HG03066 (cell line): Measurements from ENCODE around the gene CCNF.
"Not testable (repeated sequence)": the region's sequence is repeated elsewhere in the genome, so short reads cannot be mapped to it uniquely, and the experiment has no call there.

ENCODE experiments used
- ATAC-seq: cut with Tn5 transposase; IDR thresholded peaks from one replicate; pipeline ENCODE4 v1.9.1; 2021; ENCODE audit warnings: low read depth; ENCODE audit not compliant: unreplicated experiment

Gene CCNF

GRCh38 chr16:2470234-2470601 is 41.0 kb downstream of the CCNF start:
- ATAC-seq, result no peak

- no peak for ATAC-seq
Observed at GRCh38 chr16:2470603-2471015, 41.4 kb downstream of the CCNF start.

GRCh38 chr16:2471016-2471652 is 41.9 kb downstream of the CCNF start, which contains the start of gene NTN3:
NTN3 (plus strand) TSS chr16:2471297; CDS start chr16:2471702, 405 bp downstream.
- no peak for ATAC-seq

- ATAC-seq, result no peak
Observed at GRCh38 chr16:2471653-2472487, 42.6 kb downstream of the CCNF start.

- ATAC-seq, result no peak
Observed at GRCh38 chr16:2472488-2472864, 43.2 kb downstream of the CCNF start.

GRCh38 chr16:2472885-2473445 is 43.7 kb downstream of the CCNF start:
- ATAC-seq, result no peak

- no peak for ATAC-seq
Observed at GRCh38 chr16:2473446-2473926, 44.2 kb downstream of the CCNF start.

GRCh38 chr16:2473999-2474876 is 45.0 kb downstream of the CCNF start:
- ATAC-seq, result no peak

GRCh38 chr16:2474877-2475412 is 45.7 kb downstream of the CCNF start, which contains the start of gene TBC1D24:
TBC1D24 (plus strand) TSS chr16:2475127; CDS start chr16:2496149, 21,022 bp downstream.
- ATAC-seq, result no peak

- ATAC-seq, result no peak
Observed at GRCh38 chr16:2475413-2476344, 46.4 kb downstream of the CCNF start.

- no peak for ATAC-seq
Observed at GRCh38 chr16:2476345-2476720, 47.1 kb downstream of the CCNF start.

- ATAC-seq, result no peak
Observed at GRCh38 chr16:2476741-2477140, 47.5 kb downstream of the CCNF start.

- no peak for ATAC-seq
Observed at GRCh38 chr16:2477327-2477726, 48.1 kb downstream of the CCNF start.

GRCh38 chr16:2478279-2478678 is 49.0 kb downstream of the CCNF start:
- ATAC-seq, result no peak

- ATAC-seq, result not testable (repeated sequence)
Observed at GRCh38 chr16:2479996-2480395, 50.7 kb downstream of the CCNF start.

GRCh38 chr16:2480948-2481347 is 51.7 kb downstream of the CCNF start:
- no peak for ATAC-seq

GRCh38 chr16:2481676-2482075 is 52.4 kb downstream of the CCNF start:
- ATAC-seq, result no peak

GRCh38 chr16:2482249-2482648 is 53.0 kb downstream of the CCNF start:
- ATAC-seq, result no peak
